HL-60 (cell line): Measurements from ENCODE around the gene UBL3.
A peak's percentile ranks its signal among the peaks of the same experiment; 100 is the strongest.

ENCODE experiments used
- DNase-seq, 2 experiments: peaks; one replicate each; pipeline ENCODE4 v3.0.0-alpha.2; 2010 to 2020; ENCODE audit warnings: low read depth in 1 of 2, low spot score in 1 of 2
- H3K27ac ChIP-seq: fragments of 250-450 bp; sonication (Bioruptor Pico); replicated peaks from 2 replicates; pipeline ENCODE4 v1.5.1; 2020; ENCODE audit warnings: mild to moderate bottlenecking, moderate library complexity
- H3K27me3 ChIP-seq: fragments of 250-450 bp; sonication (Bioruptor Pico); 2 replicates; pipeline ENCODE4 v1.5.1; 2021; ENCODE audit warnings: mild to moderate bottlenecking, moderate library complexity; ENCODE audit not compliant: insufficient read depth, poor library complexity, severe bottlenecking
- H3K4me3 ChIP-seq: replicated peaks from 2 replicates; pipeline ENCODE4 v1.5.1; 2011; ENCODE audit warnings: mild to moderate bottlenecking, control low read depth, low read length; ENCODE audit not compliant: insufficient read depth
- GABPA ChIP-seq: IDR thresholded peaks from 2 replicates; pipeline ENCODE4 v1.6.1; 2012; ENCODE audit warnings: low read depth
- POLR2AphosphoS5 ChIP-seq: IDR thresholded peaks from 2 replicates; pipeline ENCODE4 v1.6.1; 2012; ENCODE audit warnings: low read depth
- SPI1 ChIP-seq: IDR thresholded peaks from 2 replicates; pipeline ENCODE4 v1.6.1; 2012; ENCODE audit warnings: low read depth, mild to moderate bottlenecking, borderline replicate concordance
- TF ChIP-seq, protein P1 (sequence below): IDR thresholded peaks from 2 replicates; pipeline ENCODE4 v1.6.1; 2012; ENCODE audit warnings: low read depth; ENCODE audit not compliant: insufficient replicate concordance
- TF ChIP-seq, protein P2 (sequence below): IDR thresholded peaks from one replicate; pipeline ENCODE4 v1.5.1; 2011; ENCODE audit warnings: low read length, control low read depth, inconsistent platforms; ENCODE audit not compliant: insufficient read depth

Gene UBL3

DNA sequence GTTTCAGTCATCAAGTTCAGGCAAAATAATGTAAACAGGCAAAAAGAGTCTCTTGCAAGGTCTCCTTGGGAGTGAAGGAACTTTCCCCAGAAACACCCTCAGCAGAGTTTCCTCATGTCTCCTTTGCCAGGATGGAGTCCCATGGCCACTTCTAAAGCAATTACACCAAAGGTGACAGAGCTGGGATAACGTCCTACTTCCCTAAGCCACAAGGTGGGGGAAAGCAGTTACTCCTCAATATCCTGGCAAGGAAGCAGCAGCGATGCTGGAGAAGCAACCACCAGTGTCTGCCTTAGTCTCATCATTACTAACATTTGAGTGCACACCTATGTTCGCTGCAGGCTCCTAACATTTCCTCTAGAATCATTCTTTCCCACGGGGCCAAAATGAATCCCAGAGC, 88.6 kb downstream of the UBL3 start:
- no peaks in the 10 kb centered on the region for H3K27me3 ChIP-seq
- DNase-seq: no peak
- TF ChIP-seq, protein P1, sequence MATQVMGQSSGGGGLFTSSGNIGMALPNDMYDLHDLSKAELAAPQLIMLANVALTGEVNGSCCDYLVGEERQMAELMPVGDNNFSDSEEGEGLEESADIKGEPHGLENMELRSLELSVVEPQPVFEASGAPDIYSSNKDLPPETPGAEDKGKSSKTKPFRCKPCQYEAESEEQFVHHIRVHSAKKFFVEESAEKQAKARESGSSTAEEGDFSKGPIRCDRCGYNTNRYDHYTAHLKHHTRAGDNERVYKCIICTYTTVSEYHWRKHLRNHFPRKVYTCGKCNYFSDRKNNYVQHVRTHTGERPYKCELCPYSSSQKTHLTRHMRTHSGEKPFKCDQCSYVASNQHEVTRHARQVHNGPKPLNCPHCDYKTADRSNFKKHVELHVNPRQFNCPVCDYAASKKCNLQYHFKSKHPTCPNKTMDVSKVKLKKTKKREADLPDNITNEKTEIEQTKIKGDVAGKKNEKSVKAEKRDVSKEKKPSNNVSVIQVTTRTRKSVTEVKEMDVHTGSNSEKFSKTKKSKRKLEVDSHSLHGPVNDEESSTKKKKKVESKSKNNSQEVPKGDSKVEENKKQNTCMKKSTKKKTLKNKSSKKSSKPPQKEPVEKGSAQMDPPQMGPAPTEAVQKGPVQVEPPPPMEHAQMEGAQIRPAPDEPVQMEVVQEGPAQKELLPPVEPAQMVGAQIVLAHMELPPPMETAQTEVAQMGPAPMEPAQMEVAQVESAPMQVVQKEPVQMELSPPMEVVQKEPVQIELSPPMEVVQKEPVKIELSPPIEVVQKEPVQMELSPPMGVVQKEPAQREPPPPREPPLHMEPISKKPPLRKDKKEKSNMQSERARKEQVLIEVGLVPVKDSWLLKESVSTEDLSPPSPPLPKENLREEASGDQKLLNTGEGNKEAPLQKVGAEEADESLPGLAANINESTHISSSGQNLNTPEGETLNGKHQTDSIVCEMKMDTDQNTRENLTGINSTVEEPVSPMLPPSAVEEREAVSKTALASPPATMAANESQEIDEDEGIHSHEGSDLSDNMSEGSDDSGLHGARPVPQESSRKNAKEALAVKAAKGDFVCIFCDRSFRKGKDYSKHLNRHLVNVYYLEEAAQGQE: no peak
- TF ChIP-seq, protein P2, sequence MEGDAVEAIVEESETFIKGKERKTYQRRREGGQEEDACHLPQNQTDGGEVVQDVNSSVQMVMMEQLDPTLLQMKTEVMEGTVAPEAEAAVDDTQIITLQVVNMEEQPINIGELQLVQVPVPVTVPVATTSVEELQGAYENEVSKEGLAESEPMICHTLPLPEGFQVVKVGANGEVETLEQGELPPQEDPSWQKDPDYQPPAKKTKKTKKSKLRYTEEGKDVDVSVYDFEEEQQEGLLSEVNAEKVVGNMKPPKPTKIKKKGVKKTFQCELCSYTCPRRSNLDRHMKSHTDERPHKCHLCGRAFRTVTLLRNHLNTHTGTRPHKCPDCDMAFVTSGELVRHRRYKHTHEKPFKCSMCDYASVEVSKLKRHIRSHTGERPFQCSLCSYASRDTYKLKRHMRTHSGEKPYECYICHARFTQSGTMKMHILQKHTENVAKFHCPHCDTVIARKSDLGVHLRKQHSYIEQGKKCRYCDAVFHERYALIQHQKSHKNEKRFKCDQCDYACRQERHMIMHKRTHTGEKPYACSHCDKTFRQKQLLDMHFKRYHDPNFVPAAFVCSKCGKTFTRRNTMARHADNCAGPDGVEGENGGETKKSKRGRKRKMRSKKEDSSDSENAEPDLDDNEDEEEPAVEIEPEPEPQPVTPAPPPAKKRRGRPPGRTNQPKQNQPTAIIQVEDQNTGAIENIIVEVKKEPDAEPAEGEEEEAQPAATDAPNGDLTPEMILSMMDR: no peak
- TF ChIP-seq POLR2AphosphoS5 (no peak), GABPA (no peak), SPI1 (no peak)

DNA sequence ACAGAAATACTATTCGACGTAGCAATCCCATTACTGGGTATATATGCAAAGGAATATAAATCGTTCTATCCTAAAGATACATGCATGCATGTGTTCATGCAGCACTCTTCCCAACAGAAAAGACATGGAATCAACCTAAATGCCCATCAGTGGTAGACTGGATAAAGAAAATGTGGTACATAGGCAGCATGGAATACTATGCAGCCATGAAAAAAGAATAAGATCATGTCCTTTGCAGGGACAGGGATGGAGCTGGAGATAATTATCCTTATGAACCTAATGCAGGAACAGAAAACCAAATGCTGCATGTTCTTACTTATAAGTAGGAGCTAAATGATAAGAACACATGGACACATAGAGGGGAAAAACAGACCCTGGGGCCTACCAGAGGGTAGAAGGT, 89.3 kb downstream of the UBL3 start:
- H3K27ac ChIP-seq: no peak overlapping the region
- TF ChIP-seq GABPA: no peak
- TF ChIP-seq, protein P2: no peak
- no peak for DNase-seq
- no peak overlapping the region for H3K4me3 ChIP-seq
- no peaks in the 10 kb centered on the region for H3K27me3 ChIP-seq

More for the DNA sequence above, 88.6 kb downstream of the UBL3 start:
- no peak overlapping the region for H3K27ac ChIP-seq
- H3K4me3 ChIP-seq: no peak overlapping the region

DNA sequence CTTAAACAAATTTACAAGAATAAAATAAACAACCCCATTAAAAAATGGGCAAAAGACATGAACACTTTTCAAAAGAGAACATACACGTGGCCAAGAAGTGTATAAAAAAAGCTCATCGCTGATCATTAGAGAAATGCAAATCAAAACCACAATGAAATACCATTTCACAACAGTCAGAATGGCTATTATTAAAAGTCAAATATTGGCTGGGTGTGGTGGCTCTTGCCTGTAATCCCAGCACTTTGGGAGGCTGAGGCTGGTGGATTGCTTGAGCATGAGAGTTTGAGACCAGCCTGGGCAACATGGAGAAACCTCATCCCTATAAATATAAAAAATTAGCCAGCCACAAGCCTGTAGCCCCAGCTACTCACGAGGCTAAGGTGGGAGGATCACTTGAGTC, 89.9 kb downstream of the UBL3 start:
- H3K27ac ChIP-seq: no peak overlapping the region
- H3K27me3 ChIP-seq: no peaks in the 10 kb centered on the region
- H3K4me3 ChIP-seq: no peak overlapping the region
- TF ChIP-seq GABPA (no peak), SPI1 (no peak), POLR2AphosphoS5 (no peak)
- TF ChIP-seq, protein P2: no peak
- TF ChIP-seq, protein P1: no peak
- DNase-seq: no peak

DNA sequence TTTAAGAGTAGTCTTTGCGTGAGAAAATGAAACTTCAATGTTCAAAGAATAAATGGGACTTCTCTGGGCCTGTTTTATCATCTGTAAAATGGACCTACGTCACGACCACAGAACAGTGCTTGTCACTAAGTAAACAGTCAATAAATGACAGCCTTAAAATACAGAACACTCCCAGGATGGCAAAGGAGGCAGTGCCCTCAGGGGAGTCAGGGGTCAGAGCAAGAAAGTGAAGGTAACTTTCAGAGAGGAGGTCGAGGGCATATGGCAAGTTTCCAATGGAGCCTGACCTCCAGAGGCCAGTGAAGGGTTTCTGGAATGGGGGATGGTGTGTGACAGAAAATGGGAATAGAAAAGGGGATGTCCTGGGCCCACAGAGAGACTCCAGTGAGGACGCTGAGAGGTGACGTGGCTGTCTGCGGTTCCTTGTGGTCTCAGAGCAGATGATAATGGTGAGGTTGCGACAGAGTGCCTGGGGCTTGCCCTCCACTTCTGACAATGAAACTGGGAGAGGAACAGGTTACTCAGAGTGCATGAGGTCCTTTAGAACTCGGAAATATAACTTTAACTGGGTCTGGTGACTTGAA, 91.8 kb downstream of the UBL3 start:
- TF ChIP-seq GABPA (no peak), POLR2AphosphoS5 (peak; percentile 98), SPI1 (peak; percentile 61; the same call in 1 of the 2 replicates)
- TF ChIP-seq, protein P1: no peak
- Histone ChIP-seq H3K4me3 (no peak overlapping the region), H3K27ac (peak overlapping the region; percentile 31), H3K27me3 (no peaks in the 10 kb centered on the region)
- DNase-seq: peak; percentile 97 to 99
